HG03460 (cell line): ENCODE results near the gene SMG9.

Experiments
- ATAC-seq: cut with Tn5 transposase; IDR thresholded peaks from one replicate; pipeline ENCODE4 v1.9.1; 2021; ENCODE audit not compliant: unreplicated experiment

Gene SMG9

GRCh38 chr19:43759515-43759914 lies 4.8 kb upstream of the SMG9 start:
- no peak for ATAC-seq

- no peak for ATAC-seq
These were observed 567 bp upstream of the SMG9 start for GRCh38 chr19:43755256-43755801.

- no peak for ATAC-seq
These were observed 584 bp downstream of the SMG9 start for GRCh38 chr19:43754253-43754502.

GRCh38 chr19:43752287-43752875 lies 2.4 kb downstream of the SMG9 start:
- no peak for ATAC-seq

- ATAC-seq = no peak
These were observed 3.1 kb downstream of the SMG9 start for GRCh38 chr19:43751466-43752220.

GRCh38 chr19:43749898-43750297 lies 4.9 kb downstream of the SMG9 start:
- no peak for ATAC-seq

GRCh38 chr19:43749152-43749551 lies 5.6 kb downstream of the SMG9 start:
- no peak for ATAC-seq

- ATAC-seq = no peak
These were observed 6.1 kb downstream of the SMG9 start for GRCh38 chr19:43748685-43749084.

GRCh38 chr19:43748205-43748594 lies 6.6 kb downstream of the SMG9 start:
- ATAC-seq = no peak

- ATAC-seq = no peak
These were observed 7.1 kb downstream of the SMG9 start for GRCh38 chr19:43747557-43748204.

- no peak for ATAC-seq
These were observed 11.7 kb downstream of the SMG9 start for GRCh38 chr19:43743059-43743458.

- no peak for ATAC-seq
These were observed 13.5 kb downstream of the SMG9 start for GRCh38 chr19:43741075-43741825.

- ATAC-seq = no peak
These were observed 15.1 kb downstream of the SMG9 start for GRCh38 chr19:43739439-43740235.

GRCh38 chr19:43738780-43739211 lies 16.0 kb downstream of the SMG9 start:
- ATAC-seq = no peak

GRCh38 chr19:43735957-43736356 lies 18.8 kb downstream of the SMG9 start:
- ATAC-seq = no peak

GRCh38 chr19:43735013-43735412 lies 19.7 kb downstream of the SMG9 start:
- no peak for ATAC-seq

GRCh38 chr19:43731846-43732245 lies 22.9 kb downstream of the SMG9 start:
- ATAC-seq = no peak

GRCh38 chr19:43731346-43731745 lies 23.4 kb downstream of the SMG9 start:
- ATAC-seq = no peak

- no peak for ATAC-seq
These were observed 24.8 kb downstream of the SMG9 start for GRCh38 chr19:43729919-43730318.

- ATAC-seq = no peak
These were observed 27.2 kb downstream of the SMG9 start for GRCh38 chr19:43727593-43727853.
